G401 (cell line): ENCODE results near the gene HIP1. TPM values are rescaled to one million over a fixed set of nuclear protein-coding genes. Genes with fewer than 3 reads are reported as not detected.
"Not testable (repeated sequence)": the region's sequence is repeated elsewhere in the genome, so short reads cannot be mapped to it uniquely, and the experiment has no call there.

Experiments
- DNase-seq: peaks from one replicate; pipeline ENCODE4 v3.0.0-alpha.2; 2015; ENCODE audit warnings: low spot score
- in situ Hi-C: cut with HindIII; loops from 2 replicates; pipeline ENCODE4 v1.10.0; 2016; ENCODE audit warnings: low sequenced_read_pairs, mixed read lengths
- total RNA-seq: library from RNA; depleted of rRNA; stranded (reverse); fragments of >200 nt; shearing (Covaris generic); gene quantifications from 2 replicates; pipeline ENCODE4 v1.2.3, GENCODE V29; 2014

The HIP1 gene
- total RNA-seq, 1 experiment from 2014 or later, result 33.2 TPM

GRCh38 chr7:75690121-75690523 lies 48.6 kb downstream of the HIP1 start:
- in situ Hi-C loops, result no loop called here
- no peak for DNase-seq

- in situ Hi-C loops, result no loop called here
- no peak for DNase-seq
These were observed 49.3 kb downstream of the HIP1 start for GRCh38 chr7:75689246-75690099.

- in situ Hi-C loops, result no loop called here
These were observed 50.3 kb downstream of the HIP1 start for GRCh38 chr7:75688200-75689136.

GRCh38 chr7:75687246-75688088 lies 51.3 kb downstream of the HIP1 start:
- no peak for DNase-seq
- in situ Hi-C loops, result no loop called here

More at GRCh38 chr7:75688200-75689136, 50.3 kb downstream of the HIP1 start:
- DNase-seq, result peak; percentile 30

GRCh38 chr7:75686551-75686950 lies 52.2 kb downstream of the HIP1 start:
- no peak for DNase-seq
- in situ Hi-C loops, result no loop called here

- in situ Hi-C loops, DNase-seq: not testable (repeated sequence)
These were observed 56.7 kb downstream of the HIP1 start for GRCh38 chr7:75682052-75682451.

- in situ Hi-C loops, result no loop called here
- DNase-seq, result no peak
These were observed 59.7 kb downstream of the HIP1 start for GRCh38 chr7:75679060-75679459.

- DNase-seq, result no peak
- in situ Hi-C loops, result loop anchor here (25.0 kb wide), 1 partner anchor 93 kb away; the partner anchor contains the start of gene CCL26
These were observed 69.2 kb downstream of the HIP1 start for GRCh38 chr7:75669579-75669978.

GRCh38 chr7:75667938-75668337 lies 70.8 kb downstream of the HIP1 start:
- DNase-seq, result no peak
- in situ Hi-C loops, result loop anchor here (25.0 kb wide), 1 partner anchor 94 kb away; the partner anchor contains the start of gene CCL26

- in situ Hi-C loops, result loop anchor here (25.0 kb wide), 1 partner anchor 99 kb away; the partner anchor contains the start of gene CCL26
- peak; percentile 81 for DNase-seq
These were observed 75.3 kb downstream of the HIP1 start for GRCh38 chr7:75663302-75663907.

- no peak for DNase-seq
- in situ Hi-C loops, result loop anchor here (25.0 kb wide), 1 partner anchor 100 kb away; the partner anchor contains the start of gene CCL26
These were observed 76.0 kb downstream of the HIP1 start for GRCh38 chr7:75662579-75663301.

GRCh38 chr7:75660566-75661215 lies 78.0 kb downstream of the HIP1 start:
- no peak for DNase-seq
- in situ Hi-C loops, result loop anchor here (25.0 kb wide), 1 partner anchor 102 kb away; the partner anchor contains the start of gene CCL26

GRCh38 chr7:75658802-75659201 lies 79.9 kb downstream of the HIP1 start:
- no peak for DNase-seq
- in situ Hi-C loops, result loop anchor here (25.0 kb wide), 1 partner anchor 103 kb away; the partner anchor contains the start of gene CCL26

- DNase-seq, result no peak
- in situ Hi-C loops, result loop anchor here (25.0 kb wide), 1 partner anchor 104 kb away; the partner anchor contains the start of gene CCL26
These were observed 80.4 kb downstream of the HIP1 start for GRCh38 chr7:75658369-75658768.

GRCh38 chr7:75657866-75658265 lies 80.9 kb downstream of the HIP1 start:
- in situ Hi-C loops, result loop anchor here (25.0 kb wide), 1 partner anchor 104 kb away; the partner anchor contains the start of gene CCL26
- no peak for DNase-seq

GRCh38 chr7:75656740-75657139 lies 82.0 kb downstream of the HIP1 start:
- in situ Hi-C loops, result loop anchor here (25.0 kb wide), 1 partner anchor 106 kb away; the partner anchor contains the start of gene CCL26
- no peak for DNase-seq

- DNase-seq, result no peak
- in situ Hi-C loops, result loop anchor here (25.0 kb wide), 1 partner anchor 107 kb away; the partner anchor contains the start of gene CCL26
These were observed 83.2 kb downstream of the HIP1 start for GRCh38 chr7:75655536-75655935.
